ENCODE data around the gene COPS9.

DNA sequence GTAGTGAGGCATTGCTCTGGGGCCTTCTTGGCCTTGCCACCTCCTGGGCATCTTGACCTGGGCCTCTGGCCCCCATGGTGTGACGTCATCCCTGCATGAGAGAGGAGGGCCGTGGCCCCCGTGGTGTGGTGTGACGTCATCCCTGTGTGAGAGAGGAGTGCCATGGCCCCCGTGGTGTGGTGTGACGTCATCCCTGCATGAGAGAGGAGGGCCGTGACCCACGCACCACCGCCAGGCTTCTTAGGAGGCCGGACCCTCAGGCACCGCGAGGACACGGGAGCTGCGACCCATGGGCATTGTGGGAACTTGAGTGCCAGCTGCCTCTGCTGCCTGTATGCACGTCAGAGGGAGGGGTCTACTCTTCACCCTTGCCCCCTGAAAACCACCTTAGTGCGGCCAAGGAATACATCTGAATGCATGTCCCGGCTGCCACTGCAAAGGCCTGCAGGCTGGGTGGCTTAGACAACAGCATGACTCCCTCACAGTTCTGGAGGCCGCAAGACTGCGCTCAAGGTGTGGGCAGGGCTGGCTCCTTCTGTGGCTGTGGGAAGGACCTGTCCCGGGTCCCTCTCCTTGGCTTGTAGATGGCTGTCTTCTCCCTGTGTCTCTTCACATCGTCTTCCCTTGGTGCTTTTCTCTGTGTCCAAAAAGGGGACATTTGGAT, 25.1 kb upstream of the COPS9 start:
- TF ChIP-seq, protein P1, sequence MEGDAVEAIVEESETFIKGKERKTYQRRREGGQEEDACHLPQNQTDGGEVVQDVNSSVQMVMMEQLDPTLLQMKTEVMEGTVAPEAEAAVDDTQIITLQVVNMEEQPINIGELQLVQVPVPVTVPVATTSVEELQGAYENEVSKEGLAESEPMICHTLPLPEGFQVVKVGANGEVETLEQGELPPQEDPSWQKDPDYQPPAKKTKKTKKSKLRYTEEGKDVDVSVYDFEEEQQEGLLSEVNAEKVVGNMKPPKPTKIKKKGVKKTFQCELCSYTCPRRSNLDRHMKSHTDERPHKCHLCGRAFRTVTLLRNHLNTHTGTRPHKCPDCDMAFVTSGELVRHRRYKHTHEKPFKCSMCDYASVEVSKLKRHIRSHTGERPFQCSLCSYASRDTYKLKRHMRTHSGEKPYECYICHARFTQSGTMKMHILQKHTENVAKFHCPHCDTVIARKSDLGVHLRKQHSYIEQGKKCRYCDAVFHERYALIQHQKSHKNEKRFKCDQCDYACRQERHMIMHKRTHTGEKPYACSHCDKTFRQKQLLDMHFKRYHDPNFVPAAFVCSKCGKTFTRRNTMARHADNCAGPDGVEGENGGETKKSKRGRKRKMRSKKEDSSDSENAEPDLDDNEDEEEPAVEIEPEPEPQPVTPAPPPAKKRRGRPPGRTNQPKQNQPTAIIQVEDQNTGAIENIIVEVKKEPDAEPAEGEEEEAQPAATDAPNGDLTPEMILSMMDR (IDR thresholded peaks at IDR 0.05) = no peak
- TF ChIP-seq EP300 (IDR thresholded peaks at IDR 0.05) = no peak
- TF ChIP-seq POLR2A (IDR thresholded peaks at IDR 0.05) = no peak
